NCI-H128 (cell line): ENCODE data around the gene LARGE1.

Source experiments
- DNase-seq: peaks from one replicate; lab custom pipeline; 2025; ENCODE audit not compliant: unreplicated experiment; lab: John Stamatoyannopoulos, UW

Gene LARGE1

GRCh38 chr22:33332538-33332937 is 587.7 kb downstream of the LARGE1 start:
- no peak for DNase-seq

GRCh38 chr22:33331017-33331416 is 589.3 kb downstream of the LARGE1 start:
- DNase-seq = no peak

DNA sequence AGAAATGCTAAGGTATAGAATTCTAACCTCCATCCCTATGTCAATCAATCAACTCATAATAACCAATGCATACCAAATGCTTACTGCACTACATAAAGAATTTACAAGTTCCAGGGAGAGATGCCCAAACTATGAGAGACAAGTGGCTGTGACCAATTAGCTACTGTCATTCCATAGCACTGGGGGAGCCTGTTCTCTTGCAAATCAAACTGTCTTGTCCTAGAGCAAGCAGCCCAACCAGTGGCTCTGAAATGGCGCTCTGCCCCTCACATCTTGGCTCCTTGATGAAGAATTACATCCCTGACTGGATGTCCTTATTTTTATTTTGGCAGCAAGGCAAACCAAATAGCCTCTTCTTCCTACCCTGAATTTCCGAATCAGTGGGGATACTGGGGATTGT is 589.7 kb downstream of the LARGE1 start:
- no peak for DNase-seq

GRCh38 chr22:33329398-33329797 is 590.9 kb downstream of the LARGE1 start:
- DNase-seq = no peak

GRCh38 chr22:33328789-33329296 is 591.4 kb downstream of the LARGE1 start:
- DNase-seq = no peak

- no peak for DNase-seq
These were observed 592.9 kb downstream of the LARGE1 start for GRCh38 chr22:33327348-33327860.

DNA sequence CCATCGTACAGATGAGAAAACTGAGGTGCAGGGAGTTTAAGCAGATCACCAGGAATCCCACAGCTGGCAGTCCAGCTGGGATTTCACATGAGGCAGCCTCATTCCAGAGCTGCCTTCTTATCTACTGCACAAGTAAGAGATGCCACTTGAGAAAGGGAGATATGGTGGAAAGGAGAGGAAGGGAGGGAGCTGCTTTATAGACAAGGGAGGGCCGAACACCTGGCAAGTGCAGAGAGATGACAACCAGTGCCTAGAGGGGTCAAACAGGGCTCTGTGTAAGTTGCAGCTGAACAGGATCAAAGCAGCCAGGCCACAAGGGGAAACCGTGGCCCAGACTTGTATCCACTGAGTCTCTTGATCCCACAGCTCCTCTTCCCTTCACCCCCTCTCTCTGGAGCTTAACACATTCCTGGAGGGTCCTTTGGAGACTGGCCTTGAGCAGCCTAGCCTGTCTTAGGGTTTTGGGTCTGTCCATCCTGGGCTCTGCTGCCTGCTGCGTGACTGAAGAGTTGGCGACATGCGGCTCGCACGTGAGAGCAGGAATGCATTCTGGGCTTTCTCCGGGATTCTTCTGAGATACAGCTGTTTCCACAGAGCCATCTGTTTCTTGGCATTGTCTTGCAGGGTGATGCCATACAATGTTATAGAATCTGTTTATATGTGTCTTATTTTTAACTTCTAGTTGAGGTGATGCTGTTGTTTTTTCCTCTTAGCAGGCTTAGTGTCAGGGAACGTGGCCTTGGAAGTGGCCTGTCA is 593.6 kb downstream of the LARGE1 start:
- no peak for DNase-seq

- no peak for DNase-seq
These were observed 594.9 kb downstream of the LARGE1 start for GRCh38 chr22:33325232-33326004.

GRCh38 chr22:33324228-33324627 is 596.0 kb downstream of the LARGE1 start:
- no peak for DNase-seq

- DNase-seq = no peak
These were observed 598.8 kb downstream of the LARGE1 start for GRCh38 chr22:33321466-33321865.

GRCh38 chr22:33315954-33316353 is 604.3 kb downstream of the LARGE1 start:
- DNase-seq = no peak

DNA sequence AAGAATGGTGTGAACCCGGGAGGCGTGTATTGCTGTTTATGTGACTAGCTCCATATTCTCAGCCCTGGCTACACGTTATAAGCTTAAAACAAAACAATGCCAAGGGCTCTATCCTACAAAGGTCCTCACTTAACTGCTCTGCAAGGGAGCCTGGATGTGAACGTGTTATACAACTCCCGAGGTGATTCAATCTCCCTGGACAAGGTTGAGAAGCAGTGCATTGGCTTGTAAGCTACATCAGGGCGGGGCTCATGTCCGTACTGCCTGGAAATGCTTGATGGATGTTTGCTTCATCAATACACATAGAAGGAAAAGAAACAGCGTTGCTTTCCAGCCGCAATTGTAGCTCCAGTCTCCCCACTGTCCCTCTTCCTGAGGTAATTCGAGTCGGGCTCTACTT is 605.2 kb downstream of the LARGE1 start:
- no peak for DNase-seq

- DNase-seq = no peak
These were observed 606.0 kb downstream of the LARGE1 start for GRCh38 chr22:33314316-33314715.

- no peak for DNase-seq
These were observed 617.2 kb downstream of the LARGE1 start for GRCh38 chr22:33303099-33303498.

DNA sequence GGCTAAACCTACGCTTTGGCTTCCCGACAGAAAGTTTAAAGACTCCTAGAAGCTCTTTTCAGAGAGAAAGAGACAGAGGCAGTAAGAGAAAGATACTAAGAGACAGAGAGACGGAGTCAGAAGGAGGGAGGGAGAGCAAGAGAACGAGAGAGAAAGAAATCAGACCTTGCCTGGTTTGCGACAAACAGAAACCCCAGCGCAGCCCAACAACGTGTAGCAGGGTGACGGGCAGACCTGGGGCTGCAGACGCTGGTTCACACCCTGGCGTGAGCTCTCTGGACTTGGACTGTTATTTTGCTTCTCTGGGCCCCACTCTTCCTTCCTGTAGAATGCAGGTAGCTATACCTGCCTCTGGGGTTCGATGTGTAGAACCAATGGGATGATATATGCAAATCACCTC is 617.7 kb downstream of the LARGE1 start:
- no peak for DNase-seq

GRCh38 chr22:33302049-33302545 is 618.2 kb downstream of the LARGE1 start:
- peak; percentile 10 for DNase-seq

- DNase-seq = no peak
These were observed 620.1 kb downstream of the LARGE1 start for GRCh38 chr22:33300165-33300564.

DNA sequence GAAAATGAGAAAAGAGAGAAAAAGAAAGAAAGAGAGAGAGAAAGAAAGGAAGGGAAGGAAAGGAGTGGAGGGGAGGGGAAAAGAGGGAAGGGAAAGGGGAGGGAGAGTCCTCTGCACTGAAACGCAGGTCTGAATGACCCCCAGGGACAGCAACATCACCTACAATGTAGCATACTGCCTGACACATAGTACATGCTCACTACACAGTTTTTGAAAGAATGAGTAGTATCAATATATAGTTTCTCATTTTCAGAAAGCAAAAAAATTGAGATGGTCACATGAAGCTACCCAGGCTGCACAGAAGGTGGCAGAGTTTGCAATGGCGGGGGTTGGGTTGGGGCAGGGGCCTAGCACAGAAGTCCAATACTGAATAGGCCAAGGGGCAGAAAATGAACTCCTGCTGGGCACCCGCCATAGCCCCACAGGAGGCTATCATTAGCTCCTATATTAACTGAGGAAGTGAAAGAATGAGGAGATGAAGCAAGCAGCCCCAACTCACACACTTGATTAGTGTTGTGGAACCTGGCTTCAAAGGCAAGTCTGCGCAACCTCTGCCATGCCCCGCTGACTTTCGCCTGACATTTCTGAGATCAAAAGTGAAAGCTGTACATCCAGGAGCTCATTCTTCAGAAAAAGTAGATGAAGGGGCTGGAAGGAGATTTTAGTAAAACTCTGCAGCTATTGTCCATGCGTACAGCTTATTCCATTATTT is 620.9 kb downstream of the LARGE1 start:
- no peak for DNase-seq

- no peak for DNase-seq
These were observed 623.3 kb downstream of the LARGE1 start for GRCh38 chr22:33296941-33297340.

- DNase-seq = no peak
These were observed 632.2 kb downstream of the LARGE1 start for GRCh38 chr22:33288078-33288477.

- no peak for DNase-seq
These were observed 645.2 kb downstream of the LARGE1 start for GRCh38 chr22:33275073-33275443.
